Stimulated activated CD8-positive, alpha-beta memory T cell treated with anti-CD3 and anti-CD28 coated beads, Interleukin-2, amount 100 ng/mL, for 48 hours (primary cell): ENCODE results near the gene EVC.

Source experiments
- DNase-seq, 2 donors: peaks; one replicate each; pipeline ENCODE4 v3.0.0-alpha.2; 2020; ENCODE audit warnings: low read depth in 2 of 2

EVC gene

GRCh38 chr4:5730993-5731990 lies 20.3 kb downstream of the EVC start:
- no peak for DNase-seq

- DNase-seq: no peak
These were observed 21.2 kb downstream of the EVC start for GRCh38 chr4:5732158-5732557.

GRCh38 chr4:5734853-5735252 lies 23.9 kb downstream of the EVC start:
- DNase-seq: no peak

GRCh38 chr4:5735463-5735862 lies 24.5 kb downstream of the EVC start:
- DNase-seq: no peak

GRCh38 chr4:5738061-5738460 lies 27.1 kb downstream of the EVC start:
- DNase-seq: no peak

GRCh38 chr4:5742388-5742787 lies 31.4 kb downstream of the EVC start:
- DNase-seq: no peak

- DNase-seq: no peak
These were observed 32.0 kb downstream of the EVC start for GRCh38 chr4:5742968-5743367.

- DNase-seq: no peak
These were observed 35.2 kb downstream of the EVC start for GRCh38 chr4:5746250-5746649.

- DNase-seq: no peak
These were observed 36.1 kb downstream of the EVC start for GRCh38 chr4:5746829-5747737.

- DNase-seq: no peak
These were observed 36.9 kb downstream of the EVC start for GRCh38 chr4:5747738-5748375.

GRCh38 chr4:5749568-5749967 lies 38.6 kb downstream of the EVC start:
- DNase-seq: no peak

- no peak for DNase-seq
These were observed 39.3 kb downstream of the EVC start for GRCh38 chr4:5750052-5750945.

- DNase-seq: no peak
These were observed 40.1 kb downstream of the EVC start for GRCh38 chr4:5750946-5751665.

- DNase-seq: no peak
These were observed 40.8 kb downstream of the EVC start for GRCh38 chr4:5751666-5752375.

GRCh38 chr4:5752376-5753184 lies 41.6 kb downstream of the EVC start:
- no peak for DNase-seq

- DNase-seq: no peak
These were observed 42.4 kb downstream of the EVC start for GRCh38 chr4:5753366-5753765.

- DNase-seq: no peak
These were observed 42.9 kb downstream of the EVC start for GRCh38 chr4:5753766-5754528.

GRCh38 chr4:5754529-5754881 lies 43.5 kb downstream of the EVC start:
- no peak for DNase-seq
